Choroid plexus epithelial cell (primary cell): ENCODE measurements around the gene THSD4.

Experiments
- DNase-seq: peaks from one replicate; pipeline ENCODE4 v3.0.0-alpha.2; 2010; ENCODE audit warnings: low read depth
- H3K4me3 ChIP-seq: 2 replicates; pipeline ENCODE4 v1.5.1; 2011; ENCODE audit warnings: low read depth, mild to moderate bottlenecking, control low read depth, low read length, moderate library complexity
- CTCF ChIP-seq: conservative IDR thresholded peaks from 2 replicates; pipeline ENCODE4 v1.5.1; 2011; ENCODE audit warnings: low read depth, mild to moderate bottlenecking, control low read depth, inconsistent platforms, low read length, moderate library complexity

Gene THSD4

GRCh38 chr15:71148048-71148447 is 32.8 kb downstream of the THSD4 start:
- no peak overlapping the region for H3K4me3 ChIP-seq
- DNase-seq = no peak
- TF ChIP-seq CTCF = no peak

- DNase-seq = no peak
- no peak overlapping the region for H3K4me3 ChIP-seq
- TF ChIP-seq CTCF = no peak
Measured at GRCh38 chr15:71149646-71150557, 34.6 kb downstream of the THSD4 start.

DNA sequence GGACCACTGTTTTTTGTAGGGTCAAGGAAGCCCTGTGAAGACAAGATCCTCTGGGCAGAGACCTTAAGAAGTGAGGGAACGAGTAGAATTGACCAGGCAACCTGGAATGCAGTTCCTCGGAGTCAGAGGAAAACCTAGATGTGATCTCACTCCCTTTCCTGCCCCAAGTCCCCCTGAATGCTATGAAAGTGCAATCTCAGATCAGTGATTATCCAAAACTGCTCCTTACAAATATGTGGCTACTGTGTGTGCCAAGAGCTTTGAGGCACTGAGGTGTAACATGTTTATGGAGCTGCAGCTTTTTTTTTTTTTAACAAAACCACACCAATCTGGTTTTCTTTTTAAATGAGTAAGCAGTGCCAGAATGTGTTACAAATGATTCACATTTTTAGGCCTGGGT is 35.8 kb downstream of the THSD4 start:
- no peak overlapping the region for H3K4me3 ChIP-seq
- DNase-seq = peak; percentile 38
- no peak for TF ChIP-seq CTCF

- DNase-seq = no peak
- no peak overlapping the region for H3K4me3 ChIP-seq
- TF ChIP-seq CTCF = no peak
Measured at GRCh38 chr15:71152542-71152941, 37.3 kb downstream of the THSD4 start.

- DNase-seq = peak; percentile 17
- no peak for TF ChIP-seq CTCF
- H3K4me3 ChIP-seq = no peak overlapping the region
Measured at GRCh38 chr15:71153823-71154524, 38.7 kb downstream of the THSD4 start.

DNA sequence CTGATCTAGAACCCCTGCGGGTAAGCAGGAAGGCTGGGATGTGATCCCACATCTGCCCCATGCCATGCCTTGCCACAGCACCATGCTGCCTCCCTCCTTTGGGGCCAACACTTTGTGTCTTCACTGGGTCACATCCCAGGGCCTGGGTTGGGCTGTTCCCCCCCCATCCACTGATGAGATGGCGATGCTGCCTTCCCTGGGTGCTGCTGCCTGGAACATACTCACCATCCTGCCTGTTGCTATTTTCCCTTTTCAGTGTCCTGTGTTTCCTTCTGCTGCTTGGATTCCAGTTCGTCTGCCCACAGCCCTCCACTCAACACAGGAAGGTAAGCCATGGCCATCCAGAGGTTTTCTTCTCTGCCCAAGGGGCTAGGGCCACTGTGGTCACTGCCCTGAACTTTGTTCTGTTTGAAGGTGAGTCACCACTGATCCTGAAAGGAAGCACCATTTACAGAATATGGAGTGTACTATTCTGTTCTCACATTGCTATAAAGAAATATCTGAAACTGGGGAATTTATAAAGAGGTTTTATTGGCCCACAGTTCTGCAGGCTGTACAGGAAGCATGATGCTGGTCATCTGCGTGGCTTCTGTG is 39.4 kb downstream of the THSD4 start:
- no peak for DNase-seq
- no peak overlapping the region for H3K4me3 ChIP-seq
- no peak for TF ChIP-seq CTCF
